NCI-H524 treated with DMSO at 0.1 percent for 48 hours (cell line): ENCODE data around the gene C1QL1.
"Not testable (repeated sequence)": the region's sequence is repeated elsewhere in the genome, so short reads cannot be mapped to it uniquely, and the experiment has no call there.

Experiments
- DNase-seq: peaks from one replicate; lab custom pipeline; 2025; lab: John Stamatoyannopoulos, UW

The C1QL1 gene

GRCh38 chr17:44961921-44962350 is 6.2 kb downstream of the C1QL1 start:
- DNase-seq = no peak

GRCh38 chr17:44960691-44961090 is 7.4 kb downstream of the C1QL1 start:
- no peak for DNase-seq

GRCh38 chr17:44959821-44960531 is 8.1 kb downstream of the C1QL1 start:
- DNase-seq = no peak

GRCh38 chr17:44956998-44957981 is 10.8 kb downstream of the C1QL1 start:
- no peak for DNase-seq

GRCh38 chr17:44955674-44956425 is 12.3 kb downstream of the C1QL1 start:
- no peak for DNase-seq

GRCh38 chr17:44952946-44953475 is 15.1 kb downstream of the C1QL1 start:
- DNase-seq = no peak

- no peak for DNase-seq
Measured at GRCh38 chr17:44948315-44948795, 19.7 kb downstream of the C1QL1 start.

GRCh38 chr17:44947461-44948314 is 20.4 kb downstream of the C1QL1 start, which contains the start of gene KIF18B:
KIF18B (minus strand) TSS chr17:44947773; CDS start chr17:44936344, 11,429 bp downstream.
- peak; percentile 93 for DNase-seq

- not testable (repeated sequence) for DNase-seq
Measured at GRCh38 chr17:44945652-44946051, 22.5 kb downstream of the C1QL1 start.

GRCh38 chr17:44942456-44942855 is 25.6 kb downstream of the C1QL1 start:
- DNase-seq = no peak

GRCh38 chr17:44941712-44942331 is 26.3 kb downstream of the C1QL1 start:
- DNase-seq = no peak

GRCh38 chr17:44940768-44941167 is 27.3 kb downstream of the C1QL1 start:
- no peak for DNase-seq

GRCh38 chr17:44940317-44940716 is 27.8 kb downstream of the C1QL1 start:
- DNase-seq = no peak

GRCh38 chr17:44935116-44935515 is 33.0 kb downstream of the C1QL1 start:
- no peak for DNase-seq

- no peak for DNase-seq
Measured at GRCh38 chr17:44934745-44935105, 33.4 kb downstream of the C1QL1 start.

- no peak for DNase-seq
Measured at GRCh38 chr17:44933824-44934744, 34.0 kb downstream of the C1QL1 start.

- DNase-seq = no peak
Measured at GRCh38 chr17:44932787-44933097, 35.4 kb downstream of the C1QL1 start.

- no peak for DNase-seq
Measured at GRCh38 chr17:44932096-44932786, 35.9 kb downstream of the C1QL1 start.

GRCh38 chr17:44931376-44931775 is 36.7 kb downstream of the C1QL1 start:
- DNase-seq = no peak
